HepG2 (cell line): Measurements from ENCODE around the gene FNDC3B. TPM values are rescaled to one million over a fixed set of nuclear protein-coding genes. Genes with fewer than 3 reads are reported as not detected.

Experiments
- ARID5B ChIP-seq: IDR thresholded peaks from 2 replicates; pipeline ENCODE4 v1.4.0; 2020; ENCODE audit warnings: mild to moderate bottlenecking, missing genetic modification reagents
- ARNTL ChIP-seq: sonication (generic); formaldehyde crosslinking; IDR thresholded peaks from 2 replicates; pipeline ENCODE4 v1.4.0; 2020; ENCODE audit warnings: mild to moderate bottlenecking, missing genetic modification reagents
- ATF4 ChIP-seq, 2 experiments: fragments of 450-650 bp in 1 of 2; sonication (generic) in 1 of 2; formaldehyde crosslinking; IDR thresholded peaks; 2 replicates each; pipeline versions ENCODE4 v1.5.0 to v1.8.0; 2020 to 2022; ENCODE audit warnings: mild to moderate bottlenecking in 1 of 2, missing genetic modification reagents in 1 of 2
- CC2D1A ChIP-seq: sonication (generic); formaldehyde crosslinking; IDR thresholded peaks from 2 replicates; pipeline ENCODE4 v1.8.1; 2023; ENCODE audit warnings: mild to moderate bottlenecking, missing genetic modification reagents
- FOXP1 ChIP-seq, 2 experiments: fragments of 450-650 bp in 1 of 2; IDR thresholded peaks; 2 replicates each; pipeline ENCODE4 v1.6.1; 2017 to 2018; ENCODE audit warnings: antibody characterized with exemption in 1 of 2
- ISL2 ChIP-seq: sonication (generic); formaldehyde crosslinking; IDR thresholded peaks from 2 replicates; pipeline ENCODE4 v1.5.0; 2020; ENCODE audit warnings: missing genetic modification reagents
- MIER3 ChIP-seq: IDR thresholded peaks from 2 replicates; pipeline ENCODE4 v1.6.1; 2016; ENCODE audit warnings: missing compliant biosample characterization, borderline replicate concordance
- MYNN ChIP-seq: sonication (generic); formaldehyde crosslinking; IDR thresholded peaks from 2 replicates; pipeline ENCODE4 v1.4.0; 2020; ENCODE audit warnings: mild to moderate bottlenecking, low read depth, missing genetic modification reagents
- PHF8 ChIP-seq: sonication (generic); formaldehyde crosslinking; IDR thresholded peaks from 2 replicates; pipeline ENCODE4 v1.5.0; 2020; ENCODE audit warnings: missing genetic modification reagents
- SMARCC2 ChIP-seq: fragments of 450-650 bp; IDR thresholded peaks from 2 replicates; pipeline ENCODE4 v1.6.1; 2017; ENCODE audit warnings: antibody characterized with exemption, mild to moderate bottlenecking
- SOX5 ChIP-seq: IDR thresholded peaks from 2 replicates; pipeline ENCODE4 v1.6.1; 2016; ENCODE audit warnings: borderline replicate concordance
- SPEN ChIP-seq: sonication (generic); formaldehyde crosslinking; IDR thresholded peaks from 2 replicates; pipeline ENCODE4 v1.5.1; 2020; ENCODE audit warnings: low read depth, mild to moderate bottlenecking, missing genetic modification reagents
- SRY ChIP-seq: sonication (generic); formaldehyde crosslinking; IDR thresholded peaks from 2 replicates; pipeline ENCODE4 v1.8.0; 2022; ENCODE audit warnings: mild to moderate bottlenecking, missing genetic modification reagents
- TCF7 ChIP-seq: sonication (generic); IDR thresholded peaks from 2 replicates; pipeline ENCODE4 v1.6.1; 2016; ENCODE audit warnings: antibody characterized with exemption, low read depth
- TFE3 ChIP-seq: IDR thresholded peaks from 2 replicates; pipeline ENCODE4 v1.6.1; 2016
- TRIM24 ChIP-seq: sonication (generic); formaldehyde crosslinking; IDR thresholded peaks from 2 replicates; pipeline ENCODE4 v1.8.0; 2022; ENCODE audit warnings: mild to moderate bottlenecking, missing genetic modification reagents
- ZBTB25 ChIP-seq: IDR thresholded peaks from 2 replicates; pipeline ENCODE4 v1.6.1; 2018; ENCODE audit warnings: missing genetic modification reagents
- ZFP36L1 ChIP-seq: sonication (generic); formaldehyde crosslinking; IDR thresholded peaks from 2 replicates; pipeline ENCODE4 v1.8.0; 2022; ENCODE audit warnings: mild to moderate bottlenecking, missing genetic modification reagents, moderate library complexity
- ZFY ChIP-seq: sonication (generic); formaldehyde crosslinking; IDR thresholded peaks from 2 replicates; pipeline ENCODE4 v1.4.0; 2020; ENCODE audit warnings: missing genetic modification reagents
- ZNF12 ChIP-seq: sonication (generic); formaldehyde crosslinking; IDR thresholded peaks from 2 replicates; pipeline ENCODE4 v1.5.0; 2020; ENCODE audit warnings: missing genetic modification reagents
- ZNF280B ChIP-seq: sonication (generic); formaldehyde crosslinking; IDR thresholded peaks from 2 replicates; pipeline ENCODE4 v1.5.0; 2020; ENCODE audit warnings: missing genetic modification reagents, mild to moderate bottlenecking, borderline replicate concordance
- ZNF430 ChIP-seq: sonication (generic); formaldehyde crosslinking; IDR thresholded peaks from 2 replicates; pipeline ENCODE4 v1.9.0; 2021; ENCODE audit warnings: mild to moderate bottlenecking, missing genetic modification reagents
- ZNF773 ChIP-seq: sonication (generic); formaldehyde crosslinking; IDR thresholded peaks from 2 replicates; pipeline ENCODE4 v1.4.0; 2020; ENCODE audit warnings: missing genetic modification reagents, borderline replicate concordance
- polyA plus RNA-seq, 8 experiments: library from polyadenylated mRNA; depleted of rRNA in 3 of 8; stranded (reverse) in 7 of 8; unstranded in 1 of 8; fragments of >200 nt; fragmentation: Illumina TruSeq in 4 of 8; extraction: Trizol in 4 of 8; gene quantifications; 2 replicates each; pipeline versions ENCODE4 v1.2.1 to v1.2.3, GENCODE V29; 2011 to 2016; ENCODE audit warnings: low read depth in 4 of 8, missing spikeins in 1 of 8, mixed read lengths in 1 of 8; ENCODE audit not compliant: insufficient read depth in 1 of 8
- total RNA-seq, 5 experiments: library from RNA; depleted of rRNA; stranded (reverse); fragments of >200 nt; fragmentation: Illumina TruSeq; extraction: Trizol; gene quantifications; 2 replicates each; pipeline ENCODE4 v1.2.3, GENCODE V29; 2016; ENCODE audit warnings: low read depth in 1 of 5

Gene FNDC3B
- total and polyA plus RNA-seq, 2 of the 13 experiments (the other 11 are each of a cell fraction or from before 2014, with no cell fraction given): 74.8 to 103 TPM

GRCh38 chr3:172101107-172101506 is 61.7 kb downstream of the FNDC3B start (continued):
- TF ChIP-seq CC2D1A (CRISPR knock-in tag): no peak
- TF ChIP-seq SOX5 (CRISPR knock-in tag): peak; percentile 88
- TF ChIP-seq SPEN (CRISPR knock-in tag): no peak
- 0 out of 2 replicates have a peak, but pooled peaks have one; percentile 56 for TF ChIP-seq ZBTB25
- peak; percentile 51; the same call in 1 of the 2 replicates for TF ChIP-seq MIER3 (CRISPR knock-in tag)
- TF ChIP-seq PHF8 (CRISPR knock-in tag): no peak; the same call in 1 of the 2 replicates
- TF ChIP-seq ARID5B: peak; percentile 97
- no peak for TF ChIP-seq MYNN (CRISPR knock-in tag)
- no peak for TF ChIP-seq ZFP36L1 (CRISPR knock-in tag)
- TF ChIP-seq ISL2 (CRISPR knock-in tag): peak; percentile 99
- no peak for TF ChIP-seq ZNF430 (CRISPR knock-in tag)
- TF ChIP-seq ZNF12 (CRISPR knock-in tag): no peak; the same call in 1 of the 2 replicates
- TF ChIP-seq SRY (CRISPR knock-in tag): no peak
- no peak; the same call in 1 of the 2 replicates for TF ChIP-seq ARNTL (CRISPR knock-in tag)
- TF ChIP-seq TCF7: peak; percentile 96
- TF ChIP-seq ZNF280B (CRISPR knock-in tag): no peak
- TF ChIP-seq ATF4 (CRISPR knock-in tag; IDR thresholded peaks at IDR 0.05): peak in 1 of 2 experiments; percentile 88; a peak in 2 of 4 replicates
- TF ChIP-seq TRIM24 (CRISPR knock-in tag): no peak
- no peak for TF ChIP-seq ZFY
- no peak for TF ChIP-seq FOXP1 (IDR thresholded peaks at IDR 0.05)
- peak; percentile 81 for TF ChIP-seq FOXP1 (CRISPR knock-in tag; IDR thresholded peaks at IDR 0.05)
- TF ChIP-seq SMARCC2: no peak
- TF ChIP-seq ZNF773 (CRISPR knock-in tag): no peak
- TF ChIP-seq TFE3: peak; percentile 57; the same call in 1 of the 2 replicates
